ENCODE data around the gene SERTAD3. TPM values are rescaled to one million over a fixed set of nuclear protein-coding genes. Genes with fewer than 3 reads are reported as not detected.

The SERTAD3 gene
- total RNA-seq, 1 donor from 2014 or later, result 31.4 TPM

- no peak for TF ChIP-seq CTCF (IDR thresholded peaks at IDR 0.05)
- no peaks in the 10 kb centered on the region for H3K27me3 Mint-ChIP-seq (ENCODE audit: unreplicated experiment)
- H3K4me1 Mint-ChIP-seq (ENCODE audit: unreplicated experiment), result peaks cover 9% of the 10 kb centered on the region
- H3K27ac Mint-ChIP-seq (ENCODE audit: unreplicated experiment), result no peak overlapping the region
- H3K4me3 Mint-ChIP-seq (ENCODE audit: unreplicated experiment), result no peak overlapping the region
- H3K9me3 Mint-ChIP-seq (ENCODE audit: unreplicated experiment), result no peaks in the 10 kb centered on the region
- DNase-seq (ENCODE audit: extremely low spot score, unreplicated experiment), result no peak
- peaks cover 9% of the 10 kb centered on the region for H3K36me3 Mint-ChIP-seq (ENCODE audit: unreplicated experiment)
Observed at GRCh38 chr19:40400559-40400958, 43.6 kb downstream of the SERTAD3 start.

- no peaks in the 10 kb centered on the region for H3K9me3 Mint-ChIP-seq (ENCODE audit: unreplicated experiment)
- H3K4me3 Mint-ChIP-seq (ENCODE audit: unreplicated experiment), result no peak overlapping the region
- peaks cover 9% of the 10 kb centered on the region for H3K4me1 Mint-ChIP-seq (ENCODE audit: unreplicated experiment)
- no peak overlapping the region for H3K27ac Mint-ChIP-seq (ENCODE audit: unreplicated experiment)
- H3K27me3 Mint-ChIP-seq (ENCODE audit: unreplicated experiment), result no peaks in the 10 kb centered on the region
- H3K36me3 Mint-ChIP-seq (ENCODE audit: unreplicated experiment), result peaks cover 9% of the 10 kb centered on the region
- no peak for TF ChIP-seq CTCF (IDR thresholded peaks at IDR 0.05)
- DNase-seq (ENCODE audit: extremely low spot score, unreplicated experiment), result no peak
Observed at GRCh38 chr19:40398417-40399131, 45.6 kb downstream of the SERTAD3 start.

- H3K27ac Mint-ChIP-seq (ENCODE audit: unreplicated experiment), result no peak overlapping the region
- H3K4me1 Mint-ChIP-seq (ENCODE audit: unreplicated experiment), result peaks cover 5% of the 10 kb centered on the region
- H3K9me3 Mint-ChIP-seq (ENCODE audit: unreplicated experiment), result no peaks in the 10 kb centered on the region
Observed at GRCh38 chr19:40397568-40397906, 46.6 kb downstream of the SERTAD3 start.

DNA sequence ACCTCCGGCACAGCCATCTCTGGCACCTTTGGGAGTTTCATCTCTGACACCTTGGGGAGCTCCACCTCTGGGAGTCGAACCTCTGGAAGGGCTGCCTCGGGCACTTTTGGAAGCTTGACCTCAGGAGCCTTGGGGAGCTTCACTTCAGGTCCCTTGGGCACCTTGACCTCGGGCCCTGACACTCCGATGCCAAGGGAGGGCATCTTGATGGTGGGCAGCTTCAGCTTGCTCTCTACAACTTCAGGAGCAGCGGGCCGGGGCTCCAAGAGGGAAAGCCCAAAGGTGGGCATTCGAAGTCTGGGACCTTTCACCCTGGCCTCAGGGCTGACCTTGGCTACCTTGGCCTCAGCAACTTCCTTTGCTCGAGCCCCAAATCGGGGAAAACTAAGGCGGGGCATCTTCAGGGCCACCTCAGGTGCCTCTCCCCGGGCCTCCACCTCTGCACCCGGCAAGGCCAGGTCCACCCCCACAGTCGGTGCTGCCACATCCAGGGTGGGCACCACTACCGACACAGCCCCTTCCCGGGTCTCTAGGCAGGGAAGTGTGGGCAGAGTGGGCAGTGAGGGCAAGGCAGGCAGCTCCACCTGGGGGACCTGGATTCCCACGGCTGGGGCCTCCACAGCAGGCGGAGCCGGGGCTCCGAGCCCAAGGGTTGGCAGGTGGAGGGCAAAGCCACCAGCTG is 47.1 kb downstream of the SERTAD3 start:
- Mint-ChIP-seq H3K27me3 (ENCODE audit: unreplicated experiment) (no peaks in the 10 kb centered on the region), H3K9me3 (ENCODE audit: unreplicated experiment) (no peaks in the 10 kb centered on the region), H3K4me1 (ENCODE audit: unreplicated experiment) (peaks cover 5% of the 10 kb centered on the region), H3K36me3 (ENCODE audit: unreplicated experiment) (peaks cover 9% of the 10 kb centered on the region), H3K27ac (ENCODE audit: unreplicated experiment) (no peak overlapping the region), H3K4me3 (ENCODE audit: unreplicated experiment) (no peak overlapping the region)
- DNase-seq (ENCODE audit: extremely low spot score, unreplicated experiment), result no peak
- TF ChIP-seq CTCF (IDR thresholded peaks at IDR 0.05), result no peak

More at GRCh38 chr19:40397568-40397906, 46.6 kb downstream of the SERTAD3 start:
- no peak for TF ChIP-seq CTCF (IDR thresholded peaks at IDR 0.05)
- no peak for DNase-seq (ENCODE audit: extremely low spot score, unreplicated experiment)
- H3K36me3 Mint-ChIP-seq (ENCODE audit: unreplicated experiment), result peaks cover 9% of the 10 kb centered on the region
- no peak overlapping the region for H3K4me3 Mint-ChIP-seq (ENCODE audit: unreplicated experiment)
- H3K27me3 Mint-ChIP-seq (ENCODE audit: unreplicated experiment), result no peaks in the 10 kb centered on the region

DNA sequence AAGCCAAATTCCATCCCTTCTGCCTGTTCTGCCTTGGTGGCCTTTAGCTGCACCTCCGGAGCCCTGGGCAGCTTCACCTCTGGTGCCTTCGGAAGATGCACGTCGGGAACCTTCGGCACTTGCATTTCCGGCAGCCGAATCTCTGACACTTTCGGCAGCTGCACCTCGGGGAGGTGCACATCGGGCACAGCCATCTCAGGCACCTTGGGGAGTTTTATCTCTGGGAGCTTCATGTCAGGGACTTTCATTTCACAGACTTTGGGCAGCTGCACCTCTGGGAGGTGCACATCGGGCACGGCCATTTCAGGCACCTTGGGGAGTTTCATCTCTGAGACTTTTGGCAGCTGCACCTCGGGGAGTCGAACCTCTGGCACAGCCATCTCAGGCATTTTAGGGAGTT is 48.2 kb downstream of the SERTAD3 start:
- no peak overlapping the region for H3K4me3 Mint-ChIP-seq (ENCODE audit: unreplicated experiment)
- H3K27me3 Mint-ChIP-seq (ENCODE audit: unreplicated experiment), result no peaks in the 10 kb centered on the region
- TF ChIP-seq CTCF (IDR thresholded peaks at IDR 0.05), result no peak
- no peak for DNase-seq (ENCODE audit: extremely low spot score, unreplicated experiment)
- no peak overlapping the region for H3K27ac Mint-ChIP-seq (ENCODE audit: unreplicated experiment)
- no peaks in the 10 kb centered on the region for H3K9me3 Mint-ChIP-seq (ENCODE audit: unreplicated experiment)
- peaks cover 9% of the 10 kb centered on the region for H3K36me3 Mint-ChIP-seq (ENCODE audit: unreplicated experiment)
- peaks cover 5% of the 10 kb centered on the region for H3K4me1 Mint-ChIP-seq (ENCODE audit: unreplicated experiment)
